HL-60 (cell line): ENCODE results near the gene TAS2R1.

Experiments used
- DNase-seq, 2 experiments: peaks; one replicate each; pipeline ENCODE4 v3.0.0-alpha.2; 2010 to 2020; ENCODE audit warnings: low read depth in 1 of 2, low spot score in 1 of 2
- H3K27ac ChIP-seq: fragments of 250-450 bp; sonication (Bioruptor Pico); replicated peaks from 2 replicates; pipeline ENCODE4 v1.5.1; 2020; ENCODE audit warnings: mild to moderate bottlenecking, moderate library complexity
- H3K27me3 ChIP-seq: fragments of 250-450 bp; sonication (Bioruptor Pico); 2 replicates; pipeline ENCODE4 v1.5.1; 2021; ENCODE audit warnings: mild to moderate bottlenecking, moderate library complexity; ENCODE audit not compliant: insufficient read depth, poor library complexity, severe bottlenecking
- H3K4me3 ChIP-seq: replicated peaks from 2 replicates; pipeline ENCODE4 v1.5.1; 2011; ENCODE audit warnings: mild to moderate bottlenecking, control low read depth, low read length; ENCODE audit not compliant: insufficient read depth
- GABPA ChIP-seq: IDR thresholded peaks from 2 replicates; pipeline ENCODE4 v1.6.1; 2012; ENCODE audit warnings: low read depth
- POLR2AphosphoS5 ChIP-seq: IDR thresholded peaks from 2 replicates; pipeline ENCODE4 v1.6.1; 2012; ENCODE audit warnings: low read depth
- REST ChIP-seq: IDR thresholded peaks from 2 replicates; pipeline ENCODE4 v1.6.1; 2012; ENCODE audit warnings: low read depth; ENCODE audit not compliant: insufficient replicate concordance
- SPI1 ChIP-seq: IDR thresholded peaks from 2 replicates; pipeline ENCODE4 v1.6.1; 2012; ENCODE audit warnings: low read depth, mild to moderate bottlenecking, borderline replicate concordance
- TF ChIP-seq, protein P1 (sequence below): IDR thresholded peaks from one replicate; pipeline ENCODE4 v1.5.1; 2011; ENCODE audit warnings: low read length, control low read depth, inconsistent platforms; ENCODE audit not compliant: insufficient read depth

TAS2R1 gene

DNA sequence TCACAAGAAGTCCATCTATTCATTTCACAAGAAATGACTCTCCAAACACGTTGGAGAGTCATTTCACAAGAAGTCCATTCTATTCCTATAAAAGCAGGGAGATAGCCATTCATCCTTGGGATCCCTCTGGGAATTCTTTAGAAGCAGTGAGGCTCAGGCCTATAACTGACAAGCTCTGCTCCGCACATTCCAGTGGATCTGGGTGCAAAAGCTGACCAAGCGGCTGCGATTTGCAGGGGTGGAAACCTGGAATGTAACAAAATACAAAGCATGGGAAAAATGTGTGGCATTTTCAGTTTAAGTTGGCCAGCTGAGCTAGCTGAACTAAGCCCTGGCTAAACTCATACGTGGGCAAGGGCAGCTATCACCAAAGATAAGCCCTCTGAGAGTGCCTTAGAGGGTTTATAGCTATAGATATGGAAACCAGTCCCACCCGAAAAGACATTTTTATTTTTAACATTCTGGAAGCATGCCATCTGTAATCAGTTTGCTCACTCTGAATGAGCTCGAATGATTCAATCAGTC, 8.7 kb downstream of the TAS2R1 start:
- DNase-seq = no peak
- no peak for TF ChIP-seq GABPA
- TF ChIP-seq REST = no peak
- no peak for TF ChIP-seq SPI1
- TF ChIP-seq POLR2AphosphoS5 = no peak
- TF ChIP-seq, protein P1, sequence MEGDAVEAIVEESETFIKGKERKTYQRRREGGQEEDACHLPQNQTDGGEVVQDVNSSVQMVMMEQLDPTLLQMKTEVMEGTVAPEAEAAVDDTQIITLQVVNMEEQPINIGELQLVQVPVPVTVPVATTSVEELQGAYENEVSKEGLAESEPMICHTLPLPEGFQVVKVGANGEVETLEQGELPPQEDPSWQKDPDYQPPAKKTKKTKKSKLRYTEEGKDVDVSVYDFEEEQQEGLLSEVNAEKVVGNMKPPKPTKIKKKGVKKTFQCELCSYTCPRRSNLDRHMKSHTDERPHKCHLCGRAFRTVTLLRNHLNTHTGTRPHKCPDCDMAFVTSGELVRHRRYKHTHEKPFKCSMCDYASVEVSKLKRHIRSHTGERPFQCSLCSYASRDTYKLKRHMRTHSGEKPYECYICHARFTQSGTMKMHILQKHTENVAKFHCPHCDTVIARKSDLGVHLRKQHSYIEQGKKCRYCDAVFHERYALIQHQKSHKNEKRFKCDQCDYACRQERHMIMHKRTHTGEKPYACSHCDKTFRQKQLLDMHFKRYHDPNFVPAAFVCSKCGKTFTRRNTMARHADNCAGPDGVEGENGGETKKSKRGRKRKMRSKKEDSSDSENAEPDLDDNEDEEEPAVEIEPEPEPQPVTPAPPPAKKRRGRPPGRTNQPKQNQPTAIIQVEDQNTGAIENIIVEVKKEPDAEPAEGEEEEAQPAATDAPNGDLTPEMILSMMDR = no peak
- H3K4me3 ChIP-seq = no peak overlapping the region
- no peaks in the 10 kb centered on the region for H3K27me3 ChIP-seq
- no peak overlapping the region for H3K27ac ChIP-seq

- TF ChIP-seq REST (no peak), SPI1 (no peak), GABPA (no peak), POLR2AphosphoS5 (no peak)
- TF ChIP-seq, protein P1 = no peak
- Histone ChIP-seq H3K4me3 (no peak overlapping the region), H3K27me3 (no peaks in the 10 kb centered on the region), H3K27ac (no peak overlapping the region)
- DNase-seq = no peak
Measured at GRCh38 chr5:9619331-9620092, 10.6 kb downstream of the TAS2R1 start.

DNA sequence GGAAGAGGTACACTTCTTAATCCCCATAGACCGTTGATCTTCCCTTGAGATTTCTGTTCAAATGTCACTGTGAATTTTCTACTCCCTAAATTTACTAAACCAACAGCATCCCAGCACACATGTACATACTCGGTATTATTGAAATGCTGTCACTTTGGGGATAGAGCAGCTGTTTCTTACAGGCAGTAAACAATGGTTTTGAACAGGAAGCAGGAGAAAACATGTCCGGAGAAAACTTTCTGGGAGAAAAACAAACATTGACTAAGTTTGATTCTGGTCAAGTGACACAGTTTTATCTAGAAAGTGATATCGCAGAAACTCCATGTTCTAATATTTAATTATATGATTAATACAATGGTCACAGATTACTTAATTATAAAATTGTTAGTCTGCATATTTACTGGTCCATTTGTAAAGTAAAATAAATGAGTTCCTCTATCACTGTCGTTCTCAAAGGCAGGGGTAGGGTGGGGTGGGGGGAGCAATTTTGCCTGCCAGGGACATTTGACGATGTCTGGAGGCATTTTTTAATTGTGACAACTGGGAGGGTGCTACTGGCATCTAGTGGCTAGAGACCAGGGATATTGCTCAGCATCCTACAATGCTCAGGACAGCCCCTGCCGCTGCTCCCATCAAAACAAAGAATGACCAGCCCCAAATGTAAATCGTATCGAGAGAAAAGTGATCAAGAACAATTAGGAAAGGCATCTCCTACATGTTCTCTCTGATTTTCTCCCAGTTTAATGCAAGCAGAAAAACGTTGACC, 12.2 kb downstream of the TAS2R1 start:
- no peaks in the 10 kb centered on the region for H3K27me3 ChIP-seq
- no peak for TF ChIP-seq REST
- TF ChIP-seq GABPA = no peak
- TF ChIP-seq SPI1 = no peak
- TF ChIP-seq, protein P1 = no peak
- TF ChIP-seq POLR2AphosphoS5 = no peak
- H3K27ac ChIP-seq = no peak overlapping the region
- no peak overlapping the region for H3K4me3 ChIP-seq
- DNase-seq = no peak
